Mesodermal cell (in vitro differentiated cells): ENCODE data around the gene ANKRD44.
"Not testable (repeated sequence)": the region's sequence is repeated elsewhere in the genome, so short reads cannot be mapped to it uniquely, and the experiment has no call there.

Source experiments
- H3K27ac ChIP-seq: 2 replicates; pipeline ENCODE4 v1.7.0; 2013; ENCODE audit warnings: mild to moderate bottlenecking, low read depth, low read length, moderate library complexity; ENCODE audit not compliant: severe bottlenecking
- H3K36me3 ChIP-seq: 2 replicates; pipeline ENCODE4 v1.7.1; 2013; ENCODE audit warnings: mild to moderate bottlenecking, low read length, moderate library complexity; ENCODE audit not compliant: control insufficient read depth, insufficient read depth
- H3K4me1 ChIP-seq: one replicate; pipeline ENCODE4 v1.7.1; 2013; ENCODE audit warnings: mild to moderate bottlenecking, low read length; ENCODE audit not compliant: insufficient read depth, control insufficient read depth, poor library complexity, severe bottlenecking
- H3K4me3 ChIP-seq: 2 replicates; pipeline ENCODE4 v1.7.0; 2013; ENCODE audit warnings: low read length, control low read depth, mild to moderate bottlenecking; ENCODE audit not compliant: insufficient read depth, poor library complexity, severe bottlenecking; ENCODE audit errors: extremely low read depth
- H3K9me3 ChIP-seq: 2 replicates; pipeline ENCODE4 v1.7.1; 2013; ENCODE audit warnings: mild to moderate bottlenecking, low read length, moderate library complexity; ENCODE audit not compliant: control insufficient read depth
- WGBS, 2 experiments: methylation state at CpG; one replicate each; pipeline ENCODE4 v1.1.5; 2013; ENCODE audit warnings: missing lambda C conversion rate in 2 of 2; ENCODE audit not compliant: insufficient coverage in 2 of 2; 5-methylcytosine and 5-hydroxymethylcytosine counted together

ANKRD44 gene

GRCh38 chr2:197248001-197248401, 62.6 kb downstream of the ANKRD44 start:
- H3K4me3 ChIP-seq = no peak overlapping the region
- 75 to 80% methylated on average over 1 to 2 of the region's 4 CpGs for WGBS, 2 experiments
- H3K27ac ChIP-seq = no peak overlapping the region
- H3K4me1 ChIP-seq = no peaks in the 10 kb centered on the region
- H3K9me3 ChIP-seq = no peaks in the 10 kb centered on the region
- no peaks in the 10 kb centered on the region for H3K36me3 ChIP-seq

GRCh38 chr2:197247083-197247482, 63.5 kb downstream of the ANKRD44 start:
- Histone ChIP-seq H3K36me3 (no peaks in the 10 kb centered on the region), H3K4me3 (no peak overlapping the region), H3K27ac (no peak overlapping the region), H3K9me3 (no peaks in the 10 kb centered on the region), H3K4me1 (no peaks in the 10 kb centered on the region)
- 90 to 100% methylated on average over 3 to 4 of the region's 5 CpGs for WGBS, 2 experiments

- Histone ChIP-seq H3K4me1 (no peaks in the 10 kb centered on the region), H3K9me3 (no peaks in the 10 kb centered on the region)
- 93 to 94% methylated on average over 3 to 4 of the region's 6 CpGs for WGBS, 2 experiments
These were observed 64.5 kb downstream of the ANKRD44 start for GRCh38 chr2:197245829-197246804.

GRCh38 chr2:197244349-197244748, 66.2 kb downstream of the ANKRD44 start:
- Histone ChIP-seq H3K36me3 (no peaks in the 10 kb centered on the region), H3K27ac (no peak overlapping the region), H3K4me1 (no peaks in the 10 kb centered on the region), H3K9me3 (no peaks in the 10 kb centered on the region), H3K4me3 (no peak overlapping the region)
- WGBS, 2 experiments = no CpG with 5 or more reads among the region's 1 CpG

More at GRCh38 chr2:197245829-197246804, 64.5 kb downstream of the ANKRD44 start:
- Histone ChIP-seq H3K27ac (no peak overlapping the region), H3K4me3 (no peak overlapping the region), H3K36me3 (no peaks in the 10 kb centered on the region)

- no peaks in the 10 kb centered on the region for H3K4me1 ChIP-seq
- H3K36me3 ChIP-seq = no peaks in the 10 kb centered on the region
- WGBS, 2 experiments = 83 to 100% methylated on average over 2 of the region's 2 CpGs
- no peaks in the 10 kb centered on the region for H3K9me3 ChIP-seq
- H3K4me3 ChIP-seq = no peak overlapping the region
- no peak overlapping the region for H3K27ac ChIP-seq
These were observed 67.9 kb downstream of the ANKRD44 start for GRCh38 chr2:197242719-197243118.

- no peaks in the 10 kb centered on the region for H3K9me3 ChIP-seq
- no peaks in the 10 kb centered on the region for H3K4me1 ChIP-seq
- H3K4me3 ChIP-seq = no peak overlapping the region
- H3K36me3 ChIP-seq = no peaks in the 10 kb centered on the region
- no peak overlapping the region for H3K27ac ChIP-seq
These were observed 69.0 kb downstream of the ANKRD44 start for GRCh38 chr2:197241596-197241995.

- H3K4me1 ChIP-seq = no peaks in the 10 kb centered on the region
- H3K4me3 ChIP-seq = no peak overlapping the region
- H3K27ac ChIP-seq = no peak overlapping the region
- WGBS, 2 experiments = 0% methylated on average over 1 of the region's 1 CpG; no CpG with 5 or more reads in 1 of the 2 experiments
- H3K36me3 ChIP-seq = no peaks in the 10 kb centered on the region
- no peaks in the 10 kb centered on the region for H3K9me3 ChIP-seq
These were observed 69.4 kb downstream of the ANKRD44 start for GRCh38 chr2:197241153-197241552.

- Histone ChIP-seq H3K4me3 (no peak overlapping the region), H3K4me1 (no peaks in the 10 kb centered on the region), H3K36me3 (no peaks in the 10 kb centered on the region), H3K9me3 (no peaks in the 10 kb centered on the region), H3K27ac (no peak overlapping the region)
- 88 to 100% methylated on average over 1 of the region's 1 CpG for WGBS, 2 experiments
These were observed 70.0 kb downstream of the ANKRD44 start for GRCh38 chr2:197240421-197241041.

GRCh38 chr2:197240018-197240417, 70.6 kb downstream of the ANKRD44 start:
- H3K4me1 ChIP-seq, H3K9me3 ChIP-seq, H3K27ac ChIP-seq, H3K36me3 ChIP-seq, H3K4me3 ChIP-seq: not testable (repeated sequence)
- WGBS, 2 experiments = 84 to 85% methylated on average over 4 to 7 of the region's 7 CpGs

- Histone ChIP-seq H3K36me3 (no peaks in the 10 kb centered on the region), H3K9me3 (no peaks in the 10 kb centered on the region), H3K27ac (no peak overlapping the region), H3K4me1 (no peaks in the 10 kb centered on the region), H3K4me3 (no peak overlapping the region)
- WGBS, 2 experiments = 100% methylated on average over 1 to 2 of the region's 2 CpGs
These were observed 71.1 kb downstream of the ANKRD44 start for GRCh38 chr2:197239434-197239833.

- H3K27ac ChIP-seq = no peak overlapping the region
- H3K4me1 ChIP-seq = no peaks in the 10 kb centered on the region
- H3K36me3 ChIP-seq = no peaks in the 10 kb centered on the region
- no peaks in the 10 kb centered on the region for H3K9me3 ChIP-seq
- no peak overlapping the region for H3K4me3 ChIP-seq
- no CpG with 5 or more reads among the region's 2 CpGs for WGBS, 2 experiments
These were observed 72.6 kb downstream of the ANKRD44 start for GRCh38 chr2:197238043-197238365.
